Common myeloid progenitor, CD34-positive (primary cell): ENCODE data around the gene RPS14.

ENCODE experiments used
- CTCF ChIA-PET: fragments of 350-600 bp; sonication (Branson Sonifier 250); formaldehyde crosslinking; loops from one replicate; lab custom pipeline; 2021; ENCODE audit warnings: antibody characterized with exemption; lab: Charles Lee
- POLR2A ChIA-PET: fragments of 350-600 bp; sonication (Branson Sonifier 250); formaldehyde crosslinking; loops from one replicate; lab custom pipeline; 2021; ENCODE audit warnings: antibody characterized with exemption; lab: Charles Lee
- DNase-seq, 3 donors: peaks; one replicate each; pipeline versions ENCODE4 v3.0.0 to v3.0.0-alpha.2; 2013
- H3K27ac ChIP-seq, 2 experiments: 1 replicate in 1 of 2; 2 replicates in 1 of 2; pipeline ENCODE4 v1.7.0; 2013; ENCODE audit warnings: inconsistent platforms in 2 of 2, low read length in 2 of 2, mild to moderate bottlenecking in 2 of 2, low read depth in 1 of 2, moderate library complexity in 1 of 2; ENCODE audit not compliant: severe bottlenecking in 2 of 2, insufficient read depth in 1 of 2, poor library complexity in 1 of 2
- H3K27me3 ChIP-seq, 5 experiments: replicated peaks in 2 of 5; 1 replicate in 3 of 5; 2 replicates in 2 of 5; pipeline versions ENCODE4 v1.6.1 to v1.7.0; 2013; ENCODE audit warnings: low read length in 4 of 5, mild to moderate bottlenecking in 2 of 5, moderate library complexity in 2 of 5, inconsistent platforms in 1 of 5; ENCODE audit not compliant: insufficient read depth in 5 of 5, control insufficient read depth in 4 of 5
- H3K36me3 ChIP-seq, 4 experiments: 1 replicate in 2 of 4; 2 replicates in 2 of 4; pipeline versions ENCODE4 v1.6.1 to v1.7.0; 2013; ENCODE audit warnings: low read length in 3 of 4, control low read depth in 1 of 4, mild to moderate bottlenecking in 1 of 4; ENCODE audit not compliant: control insufficient read depth in 4 of 4, insufficient read depth in 4 of 4
- H3K4me1 ChIP-seq, 4 experiments: 1 replicate in 3 of 4; 2 replicates in 1 of 4; pipeline versions ENCODE4 v1.6.1 to v1.7.1; 2013; ENCODE audit warnings: low read length in 3 of 4, mild to moderate bottlenecking in 3 of 4, control low read depth in 1 of 4, inconsistent platforms in 1 of 4, moderate library complexity in 1 of 4; ENCODE audit not compliant: control insufficient read depth in 4 of 4, insufficient read depth in 4 of 4; ENCODE audit errors: control extremely low read depth in 1 of 4
- H3K4me3 ChIP-seq, 7 experiments: 1 replicate in 4 of 7; 2 replicates in 3 of 7; pipeline versions ENCODE4 v1.5.1 to v1.7.0; 2013; ENCODE audit warnings: mild to moderate bottlenecking in 7 of 7, low read length in 6 of 7, moderate library complexity in 6 of 7, inconsistent platforms in 2 of 7, low read depth in 2 of 7, control low read depth in 1 of 7; ENCODE audit not compliant: insufficient read depth in 4 of 7, control insufficient read depth in 1 of 7; ENCODE audit errors: extremely low read depth in 1 of 7
- H3K9me3 ChIP-seq, 5 experiments: 1 replicate in 4 of 5; 2 replicates in 1 of 5; pipeline versions ENCODE4 v1.6.1 to v1.7.1; 2013; ENCODE audit warnings: low read length in 4 of 5, mild to moderate bottlenecking in 2 of 5, inconsistent platforms in 1 of 5, low read depth in 1 of 5, moderate library complexity in 1 of 5; ENCODE audit not compliant: control insufficient read depth in 4 of 5, insufficient read depth in 2 of 5; ENCODE audit errors: control extremely low read depth in 1 of 5
- WGBS: methylation state at CpG from one replicate; pipeline ENCODE4 v1.1.5; 2013; ENCODE audit not compliant: insufficient coverage; 5-methylcytosine and 5-hydroxymethylcytosine counted together

Gene RPS14

DNA sequence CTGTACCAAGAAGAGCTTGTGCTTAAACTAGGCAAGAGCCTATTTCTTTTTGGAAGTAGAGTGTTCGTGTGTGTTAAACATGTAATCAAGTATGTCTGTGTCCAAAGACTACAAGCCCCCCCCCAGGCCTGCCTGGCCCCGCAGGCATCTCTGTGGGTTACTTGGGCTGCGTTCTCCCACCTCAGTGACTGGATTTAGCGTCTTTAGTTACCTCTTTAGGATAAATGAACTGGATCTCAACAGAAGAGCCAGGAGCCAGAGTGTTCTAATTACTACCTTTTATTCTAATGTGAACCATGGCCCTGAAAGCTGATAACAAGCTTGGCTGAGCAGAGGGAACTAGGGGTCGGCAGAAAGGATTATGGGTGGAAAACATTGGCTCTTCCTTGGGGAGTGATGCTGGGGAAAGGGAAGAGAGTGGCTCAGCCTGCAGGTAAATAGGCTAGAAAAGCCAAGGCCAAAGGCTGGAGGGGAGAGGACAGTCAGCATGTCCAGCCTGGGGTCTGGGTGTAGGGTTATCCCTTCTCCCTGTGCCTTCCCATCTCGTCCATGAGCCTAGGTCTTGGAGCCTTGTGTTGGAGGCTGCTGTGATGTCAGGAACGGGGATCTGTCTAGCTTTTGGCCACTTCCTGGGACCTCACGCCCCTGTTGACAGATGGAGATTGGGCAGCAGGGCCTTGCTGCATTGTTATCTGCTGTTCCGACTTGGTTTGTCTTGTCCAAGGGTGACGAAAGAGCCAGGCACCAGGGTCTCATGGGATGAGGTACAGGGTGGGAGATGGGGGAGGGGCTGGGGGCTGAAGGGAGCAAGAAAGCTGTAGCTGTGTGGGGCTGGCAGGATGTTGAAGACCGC, 47.9 kb downstream of the RPS14 start:
- Histone ChIP-seq H3K4me1 (peaks cover 0 to 15% (median 8%) of the 10 kb centered on the region in 4 experiments), H3K4me3 (no peak overlapping the region), H3K27me3 (no peaks in the 10 kb centered on the region), H3K36me3 (peaks cover 22 to 95% (median 75%) of the 10 kb centered on the region in 4 experiments), H3K9me3 (no peaks in the 10 kb centered on the region), H3K27ac (peak overlapping the region; percentile 4 to 47)
- peak in 2 of 3 donors; percentile 68 to 69 for DNase-seq
- WGBS, result 85% methylated on average over 11 of the region's 11 CpGs
- POLR2A ChIA-PET, result interaction anchor here (1.0 to 2.6 kb wide), 6 partner anchors 10 to 38 kb away, joined by 3 to 21 read pairs (median 4); partner anchors contain the start of gene CD74
- CTCF ChIA-PET, result interaction anchor here (1.3 to 11.0 kb wide), 5 partner anchors 10 to 41 kb away, joined by 3 to 165 read pairs (median 6); partner anchors contain the start of gene CD74

DNA sequence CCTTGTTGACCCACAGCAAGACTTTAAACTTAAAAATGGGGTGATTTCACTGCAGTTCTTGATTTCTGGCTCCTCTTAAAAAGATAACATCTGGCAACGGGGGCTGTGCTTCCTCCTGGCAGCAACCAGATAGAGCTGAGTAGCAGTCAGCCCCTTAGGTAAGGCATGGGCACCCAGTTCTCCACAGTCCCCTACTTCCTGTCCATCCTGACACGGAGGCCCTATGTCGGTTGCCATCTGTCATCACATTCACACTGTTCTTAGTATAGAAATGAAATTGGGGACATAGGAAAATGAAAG, 48.5 kb downstream of the RPS14 start:
- Histone ChIP-seq H3K27ac (peak overlapping the region; percentile 4 to 47), H3K27me3 (no peaks in the 10 kb centered on the region), H3K4me1 (peaks cover 0 to 15% (median 8%) of the 10 kb centered on the region in 4 experiments), H3K4me3 (no peak overlapping the region), H3K9me3 (no peaks in the 10 kb centered on the region), H3K36me3 (peaks cover 16 to 95% (median 74%) of the 10 kb centered on the region in 4 experiments)
- ChIA-PET CTCF (interaction anchor here (1.3 to 11.0 kb wide), 5 partner anchors 10 to 41 kb away, joined by 3 to 165 read pairs (median 39); partner anchors contain the start of gene CD74), POLR2A (interaction anchor here (1.0 to 2.6 kb wide), 5 partner anchors 10 to 39 kb away, joined by 3 to 21 read pairs (median 4); partner anchors contain the start of gene CD74)
- DNase-seq, result peak in 2 of 3 donors; percentile 75 to 76
- WGBS, result 0% methylated on average over 1 of the region's 3 CpGs

- Histone ChIP-seq H3K4me3 (no peak overlapping the region), H3K36me3 (peaks cover 15 to 96% (median 73%) of the 10 kb centered on the region in 4 experiments)
- POLR2A ChIA-PET, result interaction anchor here (1.0 to 2.6 kb wide), 6 partner anchors 9 to 39 kb away, joined by 3 to 21 read pairs (median 4); partner anchors contain the start of gene CD74
Observed at GRCh38 chr5:150400316-150401075, 49.0 kb downstream of the RPS14 start.

DNA sequence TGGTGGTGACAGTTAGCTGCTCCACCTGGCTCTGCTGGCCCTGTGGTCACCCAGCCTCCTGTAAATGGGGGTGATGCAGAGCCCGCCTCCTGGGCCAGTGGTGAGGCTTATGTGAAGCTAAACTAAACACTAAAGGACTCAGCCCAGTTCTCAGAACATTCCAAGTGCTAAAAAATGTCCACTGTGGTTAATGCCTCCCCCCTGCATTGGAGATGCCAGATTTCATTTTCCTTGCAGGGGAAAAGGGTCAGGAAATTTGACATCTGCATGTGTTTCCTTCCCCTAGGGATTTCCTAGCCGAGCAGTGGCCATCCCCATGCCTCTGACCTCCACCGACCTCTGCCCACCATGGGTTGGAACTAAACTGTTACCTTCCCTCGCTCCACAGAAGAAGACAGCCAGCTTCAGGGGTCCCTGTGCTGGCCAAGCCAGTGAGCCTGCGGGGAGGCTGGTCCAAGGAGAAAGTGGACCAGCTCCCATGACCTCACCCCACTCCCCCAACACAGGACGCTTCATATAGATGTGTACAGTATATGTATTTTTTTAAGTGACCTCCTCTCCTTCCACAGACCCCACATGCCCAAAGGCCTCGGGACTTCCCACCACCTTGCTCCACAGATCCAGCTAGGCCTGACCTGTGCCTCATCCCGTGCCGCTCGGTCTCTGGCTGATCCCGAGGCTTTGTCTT, 49.9 kb downstream of the RPS14 start:
- Histone ChIP-seq H3K4me3 (no peak overlapping the region), H3K27me3 (no peaks in the 10 kb centered on the region), H3K36me3 (peaks cover 11 to 95% (median 68%) of the 10 kb centered on the region in 4 experiments), H3K27ac (peak overlapping the region in 1 of 2 experiments; percentile 52), H3K9me3 (no peaks in the 10 kb centered on the region), H3K4me1 (peaks cover 0 to 15% (median 8%) of the 10 kb centered on the region in 4 experiments)
- peak in 2 of 3 donors; percentile 70 to 85 for DNase-seq
- ChIA-PET CTCF (interaction anchor here (0.6 to 11.0 kb wide), 9 partner anchors 9 to 53 kb away, joined by 3 to 165 read pairs (median 5); partner anchors contain the start of gene CD74), POLR2A (interaction anchor here (1.1 to 2.6 kb wide), 5 partner anchors 11 to 36 kb away, joined by 3 to 21 read pairs (median 8); partner anchors contain the start of gene CD74)
- 86% methylated on average over 2 of the region's 11 CpGs for WGBS

More at GRCh38 chr5:150400316-150401075, 49.0 kb downstream of the RPS14 start:
- Histone ChIP-seq H3K9me3 (no peaks in the 10 kb centered on the region), H3K27ac (peak overlapping the region; percentile 4 to 47), H3K4me1 (peaks cover 0 to 15% (median 8%) of the 10 kb centered on the region in 4 experiments), H3K27me3 (no peaks in the 10 kb centered on the region)
- CTCF ChIA-PET, result interaction anchor here (0.6 to 11.0 kb wide), 7 partner anchors 9 to 44 kb away, joined by 3 to 165 read pairs (median 11); partner anchors contain the start of gene CD74
- DNase-seq, result peak in 2 of 3 donors; percentile 71 to 76
- 95% methylated on average over 11 of the region's 12 CpGs for WGBS

- peak; percentile 60 to 91 (median 88) for DNase-seq
- H3K9me3 ChIP-seq, result no peaks in the 10 kb centered on the region
- peaks cover 0 to 15% (median 8%) of the 10 kb centered on the region in 4 experiments for H3K4me1 ChIP-seq
- 94% methylated on average over 11 of the region's 12 CpGs for WGBS
- H3K4me3 ChIP-seq, result no peak overlapping the region
- no peaks in the 10 kb centered on the region for H3K27me3 ChIP-seq
- peaks cover 11 to 93% (median 68%) of the 10 kb centered on the region in 4 experiments for H3K36me3 ChIP-seq
- ChIA-PET POLR2A (interaction anchor here (1.0 to 2.3 kb wide), 4 partner anchors 12 to 37 kb away, joined by 3 to 9 read pairs (median 6); no protein-coding TSS in a partner anchor), CTCF (interaction anchor here (0.8 to 11.0 kb wide), 11 partner anchors 8 to 54 kb away, joined by 3 to 165 read pairs (median 7); partner anchors contain the start of gene CD74)
- no peak overlapping the region for H3K27ac ChIP-seq
Observed at GRCh38 chr5:150398722-150399523, 50.6 kb downstream of the RPS14 start.
